IPS DF 4.7 (cell line): ENCODE data around the gene AK5.

Source experiments
- DNase-seq: peaks from one replicate; pipeline ENCODE4 v3.0.0-alpha.2; 2013; ENCODE audit warnings: low spot score; ENCODE audit errors: extremely low read depth

AK5 gene, protein sequence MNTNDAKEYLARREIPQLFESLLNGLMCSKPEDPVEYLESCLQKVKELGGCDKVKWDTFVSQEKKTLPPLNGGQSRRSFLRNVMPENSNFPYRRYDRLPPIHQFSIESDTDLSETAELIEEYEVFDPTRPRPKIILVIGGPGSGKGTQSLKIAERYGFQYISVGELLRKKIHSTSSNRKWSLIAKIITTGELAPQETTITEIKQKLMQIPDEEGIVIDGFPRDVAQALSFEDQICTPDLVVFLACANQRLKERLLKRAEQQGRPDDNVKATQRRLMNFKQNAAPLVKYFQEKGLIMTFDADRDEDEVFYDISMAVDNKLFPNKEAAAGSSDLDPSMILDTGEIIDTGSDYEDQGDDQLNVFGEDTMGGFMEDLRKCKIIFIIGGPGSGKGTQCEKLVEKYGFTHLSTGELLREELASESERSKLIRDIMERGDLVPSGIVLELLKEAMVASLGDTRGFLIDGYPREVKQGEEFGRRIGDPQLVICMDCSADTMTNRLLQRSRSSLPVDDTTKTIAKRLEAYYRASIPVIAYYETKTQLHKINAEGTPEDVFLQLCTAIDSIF

GRCh38 chr1:77281491-77282186 is at the start of gene AK5:
Gene AK5, plus strand, starts transcription at chr1:77282019. Its CDS starts 295 bp downstream, at chr1:77282314.
- DNase-seq = no peak

- DNase-seq = no peak
These were observed 49.0 kb upstream of the AK5 start for GRCh38 chr1:77232829-77233228.

DNA sequence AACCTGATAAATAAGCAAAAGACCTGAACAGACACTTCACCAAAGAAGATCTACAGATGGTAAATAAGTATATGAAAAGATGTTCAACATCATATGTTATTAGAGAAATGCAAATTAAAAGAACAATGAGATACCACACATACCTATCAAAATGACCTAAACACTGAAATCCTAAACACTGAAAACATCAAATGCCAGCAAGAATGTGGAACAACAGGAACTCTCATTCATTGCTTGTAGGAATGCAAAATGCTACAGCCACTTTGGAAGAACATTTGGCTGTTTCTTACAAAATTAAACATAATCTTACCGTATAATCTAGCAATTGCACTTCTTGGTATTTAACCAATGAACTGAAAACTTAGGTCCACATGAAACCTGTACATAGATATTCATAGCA is 47.7 kb upstream of the AK5 start:
- no peak for DNase-seq

- DNase-seq = no peak
These were observed 46.9 kb upstream of the AK5 start for GRCh38 chr1:77234943-77235342.

GRCh38 chr1:77238462-77238861 is 43.4 kb upstream of the AK5 start:
- no peak for DNase-seq

DNA sequence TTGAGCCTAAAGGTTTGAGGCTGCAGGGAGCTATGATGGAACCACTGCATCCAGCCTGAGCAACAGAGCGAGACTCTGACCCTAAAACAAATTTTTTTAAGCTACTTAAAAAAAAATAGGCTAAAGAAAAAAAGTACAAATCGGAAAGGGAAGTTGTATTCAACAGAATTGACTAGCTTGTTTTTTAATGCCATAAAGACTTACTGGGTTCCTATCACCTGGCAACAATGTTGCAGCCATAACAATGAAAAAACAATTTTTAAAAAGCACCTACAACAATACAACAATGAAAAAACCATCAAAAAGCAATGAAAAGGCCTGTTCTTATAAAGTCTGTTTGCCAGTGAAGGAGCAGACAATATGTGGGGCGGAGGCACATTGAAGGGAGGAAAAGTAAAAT is 42.5 kb upstream of the AK5 start:
- DNase-seq = no peak

GRCh38 chr1:77245830-77246229 is 36.0 kb upstream of the AK5 start:
- DNase-seq = no peak

DNA sequence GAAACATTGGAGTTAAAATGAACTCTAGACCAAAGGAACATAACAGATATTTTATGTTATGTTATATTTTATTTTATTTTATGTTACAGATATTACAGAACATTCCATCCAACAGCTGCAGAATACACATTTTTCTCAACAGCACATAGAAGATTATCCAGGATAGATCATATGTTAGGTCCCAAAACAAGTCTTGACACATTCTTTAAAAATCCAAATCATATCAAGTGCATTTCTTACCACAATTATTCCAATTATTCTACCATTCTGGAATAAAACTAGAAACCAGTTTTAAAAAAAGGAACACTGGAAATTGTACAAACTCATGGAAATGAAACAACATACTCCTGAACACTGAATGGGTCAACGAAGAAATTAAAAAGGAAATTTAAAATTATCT is 31.7 kb upstream of the AK5 start:
- DNase-seq = no peak

GRCh38 chr1:77253211-77253610 is 28.6 kb upstream of the AK5 start:
- DNase-seq = no peak

DNA sequence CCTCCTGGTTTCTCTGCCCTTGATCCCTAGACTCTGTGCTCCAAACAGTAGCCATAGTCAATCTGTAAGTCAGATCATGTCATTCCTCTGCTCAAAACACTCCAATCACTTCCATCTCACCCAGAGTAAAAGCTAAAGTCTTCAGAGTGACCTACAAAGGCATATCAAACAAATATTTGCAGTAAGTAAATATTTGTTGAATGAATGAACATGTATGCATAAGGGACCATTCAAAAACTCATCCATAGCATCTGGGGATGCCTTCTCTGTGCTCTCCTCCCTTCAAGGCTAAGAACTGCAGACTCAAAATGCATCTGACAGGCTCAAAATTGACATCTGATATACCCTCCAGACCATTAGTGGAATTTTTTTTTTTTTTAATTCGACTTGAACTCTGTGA is 18.1 kb upstream of the AK5 start:
- no peak for DNase-seq

- no peak for DNase-seq
These were observed 16.6 kb upstream of the AK5 start for GRCh38 chr1:77265180-77265579.

- no peak for DNase-seq
These were observed 14.8 kb upstream of the AK5 start for GRCh38 chr1:77267035-77267434.

GRCh38 chr1:77271852-77272580 is 9.8 kb upstream of the AK5 start:
- no peak for DNase-seq

- DNase-seq = no peak
These were observed 7.9 kb upstream of the AK5 start for GRCh38 chr1:77273891-77274290.

GRCh38 chr1:77275194-77275593 is 6.6 kb upstream of the AK5 start:
- DNase-seq = no peak

- no peak for DNase-seq
These were observed 4.9 kb upstream of the AK5 start for GRCh38 chr1:77276941-77277340.

DNA sequence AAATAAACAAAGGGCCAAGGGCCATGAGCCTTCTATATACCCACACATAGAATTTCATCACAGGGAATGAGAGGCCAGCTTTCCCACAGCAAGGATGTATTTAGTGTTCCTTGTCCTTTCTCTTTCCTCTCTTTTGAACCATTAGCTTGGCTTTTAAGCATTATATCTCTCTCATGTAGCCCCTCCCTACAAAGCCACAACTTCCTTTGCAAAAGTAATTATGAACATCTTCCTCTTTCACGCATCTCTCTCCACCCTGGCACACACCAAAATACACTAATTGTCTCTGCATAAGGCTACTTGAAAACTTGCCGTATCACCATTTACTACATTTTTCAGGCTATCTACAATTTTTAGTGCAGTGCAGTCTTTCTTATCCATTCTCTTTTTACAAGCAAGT is 1.9 kb upstream of the AK5 start:
- DNase-seq = no peak

DNA sequence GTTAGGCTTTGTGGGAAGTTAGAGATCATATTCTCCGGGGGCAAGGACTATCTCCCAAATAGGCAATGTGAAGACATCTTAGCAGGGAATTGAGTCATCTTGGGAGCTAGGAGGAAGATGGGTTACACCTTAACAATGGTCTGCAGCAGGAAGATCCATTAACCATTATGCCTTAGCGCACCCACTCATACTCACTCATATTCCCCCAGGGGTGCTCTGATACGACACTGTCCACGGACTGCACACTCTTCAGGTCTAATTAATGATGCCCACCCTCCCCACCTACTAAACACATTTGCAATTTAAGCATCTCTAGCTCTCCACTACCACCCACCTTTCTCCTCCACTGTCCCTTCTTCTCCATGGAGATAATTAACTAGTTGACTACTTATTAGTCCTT is 857 bp upstream of the AK5 start:
- DNase-seq = no peak

- DNase-seq = no peak
These were observed 507 bp downstream of the AK5 start for GRCh38 chr1:77282187-77282865.

DNA sequence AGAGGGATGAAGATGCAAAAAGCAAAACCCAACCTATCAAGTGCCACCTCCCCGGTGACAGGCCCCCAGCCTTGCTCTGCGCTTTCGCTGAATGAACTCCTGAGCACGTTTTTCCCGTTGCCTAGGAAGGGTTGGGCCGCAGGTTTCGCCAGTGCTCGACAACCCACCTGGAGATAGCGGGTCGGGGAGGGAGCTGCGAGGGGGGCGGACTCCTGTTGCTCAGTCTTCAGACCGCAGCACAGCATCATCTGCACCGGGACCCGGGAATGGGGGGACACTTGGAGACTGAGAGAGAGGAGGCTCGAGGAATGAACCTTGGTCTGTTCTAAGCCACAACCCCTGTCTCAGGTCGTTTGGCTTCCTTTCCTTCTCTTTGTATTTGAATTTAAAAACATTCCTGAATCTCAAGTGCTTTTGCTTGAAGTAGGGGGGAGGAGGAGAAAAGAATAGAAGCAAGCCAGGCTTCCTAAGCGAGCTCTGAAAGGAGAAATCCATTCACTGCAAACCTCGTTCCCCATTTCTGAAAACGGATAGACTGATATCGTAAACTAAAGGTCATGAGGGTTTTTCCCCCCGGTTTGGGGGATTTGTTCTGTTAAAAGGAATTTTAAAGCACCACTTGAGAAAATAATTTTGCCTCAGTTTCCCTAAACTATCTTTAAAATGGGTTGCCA is 1.2 kb downstream of the AK5 start:
- DNase-seq = no peak
